Measurements from ENCODE around the gene FHIT. TPM values are rescaled to one million over a fixed set of nuclear protein-coding genes. Genes with fewer than 3 reads are reported as not detected.

Gene FHIT
- total and polyA plus RNA-seq, 7 donors, result 2.4 to 10.2 (median 6.1) TPM

DNA sequence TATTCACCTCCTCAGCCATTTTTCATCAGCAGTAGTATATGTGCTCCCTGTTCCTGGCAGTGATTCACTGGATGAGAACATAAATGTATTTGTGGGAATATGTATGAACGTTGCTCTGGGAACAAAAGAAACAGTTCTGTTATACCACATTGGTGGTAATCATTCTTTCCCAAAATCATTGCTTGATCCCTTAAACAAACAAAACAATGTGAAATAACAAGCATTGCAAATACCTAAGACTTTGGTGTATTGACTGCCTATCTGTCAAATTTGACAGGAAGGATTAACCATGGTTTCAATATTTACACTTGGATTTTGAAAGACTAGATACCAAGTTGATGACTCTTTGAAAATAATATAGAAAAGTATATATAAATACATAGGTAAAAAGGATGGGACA is 284.1 kb downstream of the FHIT start:
- intact Hi-C loops (cut with DNase I), result no loop called here
- WGBS, 2 donors, result 85 to 89% methylated on average over 1 of the region's 1 CpG
- no peak for TF ChIP-seq EP300 (IDR thresholded peaks at IDR 0.05)
- no peak for TF ChIP-seq POLR2A (IDR thresholded peaks at IDR 0.05)
- no peak for TF ChIP-seq POLR2AphosphoS5 (IDR thresholded peaks at IDR 0.05)
- TF ChIP-seq, protein P1, sequence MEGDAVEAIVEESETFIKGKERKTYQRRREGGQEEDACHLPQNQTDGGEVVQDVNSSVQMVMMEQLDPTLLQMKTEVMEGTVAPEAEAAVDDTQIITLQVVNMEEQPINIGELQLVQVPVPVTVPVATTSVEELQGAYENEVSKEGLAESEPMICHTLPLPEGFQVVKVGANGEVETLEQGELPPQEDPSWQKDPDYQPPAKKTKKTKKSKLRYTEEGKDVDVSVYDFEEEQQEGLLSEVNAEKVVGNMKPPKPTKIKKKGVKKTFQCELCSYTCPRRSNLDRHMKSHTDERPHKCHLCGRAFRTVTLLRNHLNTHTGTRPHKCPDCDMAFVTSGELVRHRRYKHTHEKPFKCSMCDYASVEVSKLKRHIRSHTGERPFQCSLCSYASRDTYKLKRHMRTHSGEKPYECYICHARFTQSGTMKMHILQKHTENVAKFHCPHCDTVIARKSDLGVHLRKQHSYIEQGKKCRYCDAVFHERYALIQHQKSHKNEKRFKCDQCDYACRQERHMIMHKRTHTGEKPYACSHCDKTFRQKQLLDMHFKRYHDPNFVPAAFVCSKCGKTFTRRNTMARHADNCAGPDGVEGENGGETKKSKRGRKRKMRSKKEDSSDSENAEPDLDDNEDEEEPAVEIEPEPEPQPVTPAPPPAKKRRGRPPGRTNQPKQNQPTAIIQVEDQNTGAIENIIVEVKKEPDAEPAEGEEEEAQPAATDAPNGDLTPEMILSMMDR (IDR thresholded peaks at IDR 0.05), result no peak

DNA sequence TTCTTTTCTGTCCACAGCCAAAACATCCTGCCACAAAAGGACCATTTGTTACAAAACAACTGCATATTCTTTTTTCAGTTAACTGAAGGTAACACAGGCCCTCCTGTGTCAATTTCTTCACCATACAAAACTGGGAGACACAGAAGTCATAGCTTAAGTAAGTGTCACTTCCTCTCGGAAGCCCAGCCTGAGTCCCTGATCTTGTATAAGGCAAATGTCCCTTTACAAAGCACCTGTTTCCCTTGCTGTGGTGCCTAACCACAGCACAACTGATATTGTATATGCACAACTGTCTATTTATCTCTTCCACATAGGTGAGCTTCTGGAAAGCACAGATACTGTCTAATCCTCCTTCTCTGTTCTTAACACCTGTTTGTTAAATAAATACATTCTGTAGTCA is 293.7 kb downstream of the FHIT start:
- H3K27ac ChIP-seq, result no peak overlapping the region
- no peak overlapping the region for H3K4me3 ChIP-seq
- no peaks in the 10 kb centered on the region for H3K36me3 ChIP-seq
- no peak for TF ChIP-seq POLR2A (IDR thresholded peaks at IDR 0.05)
- TF ChIP-seq, protein P1 (IDR thresholded peaks at IDR 0.05), result no peak
- TF ChIP-seq POLR2AphosphoS5 (IDR thresholded peaks at IDR 0.05), result no peak
- TF ChIP-seq EP300 (IDR thresholded peaks at IDR 0.05), result no peak
- WGBS, 2 donors, result 68 to 94% methylated on average over 1 of the region's 1 CpG
- no peak for DNase-seq
- no peaks in the 10 kb centered on the region for H3K27me3 ChIP-seq
- H3K9me3 ChIP-seq, result peaks cover 0 to 8% (median 1%) of the 10 kb centered on the region in 4 donors
- no peaks in the 10 kb centered on the region for H3K4me1 ChIP-seq
- intact Hi-C loops (cut with DNase I), result no loop called here

More for the DNA sequence above, 284.1 kb downstream of the FHIT start:
- no peak overlapping the region for H3K4me3 ChIP-seq
- H3K27me3 ChIP-seq, result no peaks in the 10 kb centered on the region
- DNase-seq, result no peak
- H3K36me3 ChIP-seq, result no peaks in the 10 kb centered on the region
- H3K4me1 ChIP-seq, result no peaks in the 10 kb centered on the region
- peaks cover 0 to 2% (median 0%) of the 10 kb centered on the region in 4 donors for H3K9me3 ChIP-seq
- H3K27ac ChIP-seq, result no peak overlapping the region

DNA sequence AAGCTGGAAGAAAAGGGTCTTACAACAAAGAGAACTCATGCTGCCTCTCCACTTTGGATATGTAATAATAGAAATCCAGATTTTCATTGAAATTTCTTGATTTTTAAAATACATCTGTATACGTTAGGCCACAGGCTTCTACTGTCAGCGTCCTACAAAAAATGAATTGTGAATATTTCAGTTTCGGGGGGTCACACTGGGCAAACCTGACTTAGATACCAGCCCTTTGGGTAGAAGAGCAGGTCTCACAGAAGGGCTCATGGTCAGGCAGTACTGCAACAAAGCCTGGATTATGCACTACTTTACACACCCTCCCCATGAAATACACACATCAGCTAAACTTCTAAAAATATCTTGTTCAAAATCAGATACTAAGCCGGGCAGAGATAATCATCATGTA is 294.5 kb downstream of the FHIT start:
- Histone ChIP-seq H3K36me3 (no peaks in the 10 kb centered on the region), H3K27me3 (no peaks in the 10 kb centered on the region), H3K9me3 (peaks cover 0 to 8% (median 1%) of the 10 kb centered on the region in 4 donors), H3K4me1 (no peaks in the 10 kb centered on the region), H3K4me3 (no peak overlapping the region), H3K27ac (no peak overlapping the region)
- TF ChIP-seq EP300 (IDR thresholded peaks at IDR 0.05) (no peak), POLR2AphosphoS5 (IDR thresholded peaks at IDR 0.05) (no peak), POLR2A (IDR thresholded peaks at IDR 0.05) (no peak)
- TF ChIP-seq, protein P1 (IDR thresholded peaks at IDR 0.05), result no peak
- WGBS, 2 donors, result 92 to 93% methylated on average over 4 of the region's 4 CpGs
- DNase-seq, result no peak
- intact Hi-C loops (cut with DNase I), result no loop called here

DNA sequence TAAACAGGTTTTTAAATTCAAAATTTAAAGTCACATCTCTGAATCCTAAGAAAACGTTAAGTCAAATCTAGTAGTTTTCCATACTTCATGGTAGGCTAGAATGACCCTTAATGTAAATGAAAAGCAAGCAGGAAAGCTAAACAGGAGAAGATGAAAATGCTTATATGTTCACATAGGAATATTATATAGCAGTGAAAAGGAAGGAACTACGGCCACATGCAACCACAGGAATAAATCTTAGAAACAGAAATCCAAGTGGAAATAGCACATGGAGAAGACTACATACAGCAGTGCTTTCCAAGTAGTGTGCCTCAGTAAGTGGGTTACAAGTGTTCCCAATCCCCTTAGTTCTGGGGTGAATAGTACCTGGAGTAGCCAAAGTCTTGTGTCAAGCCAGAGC is 296.2 kb downstream of the FHIT start:
- Histone ChIP-seq H3K4me1 (no peaks in the 10 kb centered on the region), H3K27ac (no peak overlapping the region), H3K36me3 (no peaks in the 10 kb centered on the region), H3K27me3 (no peaks in the 10 kb centered on the region), H3K4me3 (no peak overlapping the region), H3K9me3 (peaks cover 0 to 8% (median 0%) of the 10 kb centered on the region in 4 donors)
- TF ChIP-seq POLR2A (IDR thresholded peaks at IDR 0.05) (no peak), EP300 (IDR thresholded peaks at IDR 0.05) (no peak), POLR2AphosphoS5 (IDR thresholded peaks at IDR 0.05) (no peak)
- TF ChIP-seq, protein P1 (IDR thresholded peaks at IDR 0.05), result no peak
- intact Hi-C loops (cut with DNase I), result no loop called here
- 96% methylated on average over 2 of the region's 2 CpGs for WGBS, 2 donors
- DNase-seq, result no peak

DNA sequence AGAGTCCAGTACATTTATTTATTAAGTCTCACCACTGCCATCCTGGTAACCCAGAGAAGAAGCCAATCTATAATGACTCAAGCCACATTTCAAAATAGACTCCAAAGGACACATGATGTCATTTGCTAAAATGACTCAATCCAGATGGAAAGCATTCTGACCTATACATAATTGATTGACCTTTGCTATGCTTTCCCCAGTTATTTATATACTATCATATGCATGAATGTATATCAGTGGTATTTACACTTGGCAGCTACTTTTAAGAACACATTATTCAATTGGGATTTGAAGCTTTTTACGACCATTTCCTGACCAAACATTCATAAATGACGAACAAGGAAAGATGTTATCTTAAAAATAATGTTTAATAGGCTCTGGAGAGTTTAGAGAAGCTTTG is 297.2 kb downstream of the FHIT start:
- DNase-seq, result no peak
- WGBS, 2 donors, result 45 to 64% methylated on average over 2 of the region's 2 CpGs

More for the DNA sequence above, 297.2 kb downstream of the FHIT start:
- Histone ChIP-seq H3K36me3 (no peaks in the 10 kb centered on the region), H3K27me3 (no peaks in the 10 kb centered on the region), H3K9me3 (peaks cover 0 to 8% (median 0%) of the 10 kb centered on the region in 4 donors), H3K27ac (no peak overlapping the region), H3K4me3 (no peak overlapping the region), H3K4me1 (no peaks in the 10 kb centered on the region)
- intact Hi-C loops (cut with DNase I), result no loop called here
- TF ChIP-seq EP300 (IDR thresholded peaks at IDR 0.05) (no peak), POLR2A (IDR thresholded peaks at IDR 0.05) (no peak), POLR2AphosphoS5 (IDR thresholded peaks at IDR 0.05) (no peak)
- TF ChIP-seq, protein P1 (IDR thresholded peaks at IDR 0.05), result no peak
